Measurements from ENCODE around the gene MUC4.

Gene MUC4

GRCh38 chr3:195766671-195767070 is 45.1 kb downstream of the MUC4 start:
- no peak overlapping the region for H3K4me3 ChIP-seq (ENCODE audit: low read depth, low read length)
- no peak for TF ChIP-seq POLR2A (IDR thresholded peaks at IDR 0.05; ENCODE audit: extremely low read depth, insufficient read length)
- TF ChIP-seq MYC (IDR thresholded peaks at IDR 0.05; ENCODE audit: low read depth, low read length), result no peak
- DNase-seq (ENCODE audit: low read depth), result no peak

GRCh38 chr3:195764961-195765706 is 46.6 kb downstream of the MUC4 start:
- TF ChIP-seq CTCF (IDR thresholded peaks at IDR 0.05; ENCODE audit: low read depth, low read length), result no peak
- no peak overlapping the region for H3K4me3 ChIP-seq (ENCODE audit: low read depth, low read length)
- DNase-seq (ENCODE audit: low read depth), result no peak

- DNase-seq (ENCODE audit: low read depth), result no peak
- TF ChIP-seq MYC (IDR thresholded peaks at IDR 0.05; ENCODE audit: low read depth, low read length) (no peak), POLR2A (IDR thresholded peaks at IDR 0.05; ENCODE audit: extremely low read depth, insufficient read length) (no peak), CTCF (IDR thresholded peaks at IDR 0.05; ENCODE audit: low read depth, low read length) (no peak), MAX (IDR thresholded peaks at IDR 0.05; ENCODE audit: low read depth, low read length) (no peak)
- no peak overlapping the region for H3K4me3 ChIP-seq (ENCODE audit: low read depth, low read length)
Measured at GRCh38 chr3:195763843-195764825, 47.6 kb downstream of the MUC4 start.

- DNase-seq (ENCODE audit: low read depth), result no peak
- TF ChIP-seq MYC (IDR thresholded peaks at IDR 0.05; ENCODE audit: low read depth, low read length), result no peak
- no peak overlapping the region for H3K4me3 ChIP-seq (ENCODE audit: low read depth, low read length)
Measured at GRCh38 chr3:195763076-195763830, 48.5 kb downstream of the MUC4 start.

GRCh38 chr3:195762611-195763010 is 49.1 kb downstream of the MUC4 start:
- TF ChIP-seq MYC (IDR thresholded peaks at IDR 0.05; ENCODE audit: low read depth, low read length) (no peak), MAX (IDR thresholded peaks at IDR 0.05; ENCODE audit: low read depth, low read length) (no peak), CTCF (IDR thresholded peaks at IDR 0.05; ENCODE audit: low read depth, low read length) (no peak), POLR2A (IDR thresholded peaks at IDR 0.05; ENCODE audit: extremely low read depth, insufficient read length) (no peak)
- no peak overlapping the region for H3K4me3 ChIP-seq (ENCODE audit: low read depth, low read length)
- no peak for DNase-seq (ENCODE audit: low read depth)

GRCh38 chr3:195762249-195762585 is 49.5 kb downstream of the MUC4 start:
- DNase-seq (ENCODE audit: low read depth), result no peak
- no peak overlapping the region for H3K4me3 ChIP-seq (ENCODE audit: low read depth, low read length)
- TF ChIP-seq POLR2A (IDR thresholded peaks at IDR 0.05; ENCODE audit: extremely low read depth, insufficient read length) (no peak), CTCF (IDR thresholded peaks at IDR 0.05; ENCODE audit: low read depth, low read length) (no peak), MYC (IDR thresholded peaks at IDR 0.05; ENCODE audit: low read depth, low read length) (no peak), MAX (IDR thresholded peaks at IDR 0.05; ENCODE audit: low read depth, low read length) (no peak)
